Neural cell (in vitro differentiated cells): ENCODE data around the gene MUC2. TPM values are rescaled to one million over a fixed set of nuclear protein-coding genes. Genes with fewer than 3 reads are reported as not detected.

Experiments used
- H2AFZ ChIP-seq: fragments of 200-600, 300-800 bp; sonication (generic), shearing (Covaris generic); 2 replicates; pipeline ENCODE4 v1.6.0; 2014; ENCODE audit warnings: low read depth, mild to moderate bottlenecking, antibody characterized with exemption, low read length, moderate library complexity
- H3F3A ChIP-seq: fragments of 200-600 bp; shearing (Covaris generic); 2 replicates; pipeline ENCODE4 v1.6.1; 2016; ENCODE audit warnings: mild to moderate bottlenecking, moderate library complexity, mixed read lengths, antibody characterized with exemption, low read length; ENCODE audit not compliant: insufficient read depth, poor library complexity, severe bottlenecking
- H3K27ac ChIP-seq: fragments of 200-600, 300-800 bp; sonication (generic), shearing (Covaris generic); 2 replicates; pipeline ENCODE4 v1.5.1; 2014; ENCODE audit warnings: mild to moderate bottlenecking, low read length, moderate library complexity
- H3K27me3 ChIP-seq: fragments of 300-800, 200-600 bp; sonication (generic), shearing (Covaris generic); 2 replicates; pipeline ENCODE4 v1.6.0; 2014; ENCODE audit warnings: mild to moderate bottlenecking, low read depth, low read length, moderate library complexity; ENCODE audit not compliant: insufficient read depth
- H3K36me3 ChIP-seq: fragments of 300-800, 200-600 bp; sonication (generic), shearing (Covaris generic); 2 replicates; pipeline ENCODE4 v1.5.1; 2014; ENCODE audit warnings: mild to moderate bottlenecking, antibody characterized with exemption, low read length, moderate library complexity; ENCODE audit not compliant: insufficient read depth
- H3K4me2 ChIP-seq: fragments of 300-800, 200-600 bp; sonication (generic), shearing (Covaris generic); 2 replicates; pipeline ENCODE4 v1.6.0; 2014; ENCODE audit warnings: mild to moderate bottlenecking, low read length
- H3K4me3 ChIP-seq: fragments of 300-800, 200-600 bp; sonication (generic), shearing (Covaris generic); 2 replicates; pipeline ENCODE4 v1.5.1; 2014; ENCODE audit warnings: mild to moderate bottlenecking, low read length, moderate library complexity
- H3K79me2 ChIP-seq: fragments of 200-600 bp; shearing (Covaris generic); replicated peaks from 2 replicates; pipeline ENCODE4 v1.6.0; 2014; ENCODE audit warnings: mild to moderate bottlenecking, low read length, moderate library complexity; ENCODE audit not compliant: insufficient read depth
- H3K9ac ChIP-seq: fragments of 300-800, 200-600 bp; sonication (generic), shearing (Covaris generic); 2 replicates; pipeline ENCODE4 v1.6.1; 2016; ENCODE audit warnings: mild to moderate bottlenecking, low read length, mixed read lengths
- H3K9me2 ChIP-seq: fragments of 200-600 bp; shearing (Covaris generic); 2 replicates; pipeline ENCODE4 v1.6.1; 2016; ENCODE audit warnings: mild to moderate bottlenecking, low read length, mixed read lengths; ENCODE audit not compliant: insufficient read depth
- H3K9me3 ChIP-seq: fragments of 200-600, 300-800 bp; sonication (generic), shearing (Covaris generic); 2 replicates; pipeline ENCODE4 v1.6.1; 2016; ENCODE audit warnings: mild to moderate bottlenecking, mixed run types, low read length, moderate library complexity, mixed read lengths
- H4K20me1 ChIP-seq: fragments of 200-600 bp; shearing (Covaris generic); 2 replicates; pipeline ENCODE4 v1.6.1; 2016; ENCODE audit warnings: mild to moderate bottlenecking, mixed run types; ENCODE audit not compliant: insufficient read depth
- EP300 ChIP-seq: fragments of 450-650 bp; conservative IDR thresholded peaks from 2 replicates; pipeline ENCODE4 v1.6.1; 2014; ENCODE audit warnings: antibody characterized with exemption, mild to moderate bottlenecking, moderate library complexity; ENCODE audit not compliant: poor library complexity, severe bottlenecking
- EZH2 ChIP-seq: fragments of 200-600, 300-800 bp; shearing (Covaris generic), sonication (generic); IDR thresholded peaks from 2 replicates; pipeline ENCODE4 v1.6.1; 2014; ENCODE audit warnings: antibody characterized with exemption, low read length, borderline replicate concordance, mild to moderate bottlenecking; ENCODE audit not compliant: insufficient read depth, poor library complexity, severe bottlenecking
- MXI1 ChIP-seq: fragments of 450-650 bp; conservative IDR thresholded peaks from 2 replicates; pipeline ENCODE4 v1.6.1; 2014; ENCODE audit warnings: antibody characterized with exemption, mild to moderate bottlenecking; ENCODE audit not compliant: poor library complexity, severe bottlenecking
- POLR2AphosphoS5 ChIP-seq: IDR thresholded peaks from 2 replicates; pipeline ENCODE4 v1.6.1; 2012
- RAD21 ChIP-seq: fragments of 450-650 bp; conservative IDR thresholded peaks from 2 replicates; pipeline ENCODE4 v1.6.1; 2014; ENCODE audit warnings: antibody characterized with exemption, mild to moderate bottlenecking, moderate library complexity
- SMC3 ChIP-seq: fragments of 450-650 bp; conservative IDR thresholded peaks from 2 replicates; pipeline ENCODE4 v1.6.1; 2014; ENCODE audit warnings: antibody characterized with exemption, mild to moderate bottlenecking, moderate library complexity; ENCODE audit not compliant: poor library complexity
- TAF1 ChIP-seq: IDR thresholded peaks from 2 replicates; pipeline ENCODE4 v1.6.1; 2012; ENCODE audit warnings: low read depth
- polyA plus RNA-seq: library from polyadenylated mRNA; depleted of rRNA; stranded (reverse); fragments of >200 nt; gene quantifications from 2 replicates; pipeline ENCODE4 v1.2.3, GENCODE V29; 2014
- TF ChIP-seq, protein P1 (sequence below): fragments of 450-650 bp; IDR thresholded peaks from 2 replicates; pipeline ENCODE4 v1.5.1; 2014; ENCODE audit warnings: antibody characterized with exemption, mild to moderate bottlenecking, moderate library complexity; ENCODE audit not compliant: poor library complexity, severe bottlenecking
- TF ChIP-seq, protein P2 (sequence below): IDR thresholded peaks from 2 replicates; pipeline ENCODE4 v1.6.1; 2012; ENCODE audit warnings: borderline replicate concordance

MUC2 gene
- polyA plus RNA-seq, 1 donor from 2014 or later: not detected

DNA sequence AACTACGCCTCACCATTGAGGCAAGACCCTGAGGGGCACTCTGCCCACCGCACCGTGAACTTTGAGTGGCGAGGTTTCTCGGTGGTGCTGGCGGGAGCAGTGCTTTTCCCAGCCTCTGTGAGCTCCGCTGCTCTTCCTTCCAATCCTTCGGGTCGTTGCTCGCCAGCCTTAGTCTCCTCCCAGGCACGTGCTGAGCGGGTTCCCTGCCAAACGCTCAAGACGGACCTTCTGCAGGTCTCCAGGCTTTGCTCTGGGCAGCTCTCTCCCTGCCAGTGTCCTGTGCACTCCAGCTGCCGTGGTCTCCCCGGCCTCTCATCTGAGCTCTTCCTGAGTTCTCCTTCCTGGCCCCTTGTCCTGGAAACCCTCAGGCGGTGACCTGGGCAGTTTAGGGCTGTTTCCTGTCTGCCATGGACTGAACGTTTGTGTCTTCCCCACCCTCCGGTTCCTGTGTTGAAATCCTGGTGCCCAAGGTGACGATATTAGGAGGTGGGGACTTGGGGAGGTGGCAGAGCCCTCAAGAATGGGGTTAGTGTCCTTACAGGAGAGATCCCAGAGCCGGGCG is 27.0 kb upstream of the MUC2 start:
- Histone ChIP-seq H4K20me1 (no peaks in the 10 kb centered on the region), H3K36me3 (no peaks in the 10 kb centered on the region), H2AFZ (no peak overlapping the region), H3F3A (no peaks in the 10 kb centered on the region), H3K4me3 (no peak overlapping the region), H3K4me2 (no peak overlapping the region), H3K9me2 (no peaks in the 10 kb centered on the region), H3K9ac (no peak overlapping the region), H3K79me2 (no peaks in the 10 kb centered on the region), H3K9me3 (no peaks in the 10 kb centered on the region), H3K27ac (no peak overlapping the region), H3K27me3 (no peaks in the 10 kb centered on the region)
- TF ChIP-seq EZH2: no peak
- no peak for TF ChIP-seq EP300
- no peak for TF ChIP-seq SMC3
- no peak for TF ChIP-seq RAD21
- TF ChIP-seq TAF1: no peak
- TF ChIP-seq POLR2AphosphoS5: no peak
- TF ChIP-seq, protein P1, sequence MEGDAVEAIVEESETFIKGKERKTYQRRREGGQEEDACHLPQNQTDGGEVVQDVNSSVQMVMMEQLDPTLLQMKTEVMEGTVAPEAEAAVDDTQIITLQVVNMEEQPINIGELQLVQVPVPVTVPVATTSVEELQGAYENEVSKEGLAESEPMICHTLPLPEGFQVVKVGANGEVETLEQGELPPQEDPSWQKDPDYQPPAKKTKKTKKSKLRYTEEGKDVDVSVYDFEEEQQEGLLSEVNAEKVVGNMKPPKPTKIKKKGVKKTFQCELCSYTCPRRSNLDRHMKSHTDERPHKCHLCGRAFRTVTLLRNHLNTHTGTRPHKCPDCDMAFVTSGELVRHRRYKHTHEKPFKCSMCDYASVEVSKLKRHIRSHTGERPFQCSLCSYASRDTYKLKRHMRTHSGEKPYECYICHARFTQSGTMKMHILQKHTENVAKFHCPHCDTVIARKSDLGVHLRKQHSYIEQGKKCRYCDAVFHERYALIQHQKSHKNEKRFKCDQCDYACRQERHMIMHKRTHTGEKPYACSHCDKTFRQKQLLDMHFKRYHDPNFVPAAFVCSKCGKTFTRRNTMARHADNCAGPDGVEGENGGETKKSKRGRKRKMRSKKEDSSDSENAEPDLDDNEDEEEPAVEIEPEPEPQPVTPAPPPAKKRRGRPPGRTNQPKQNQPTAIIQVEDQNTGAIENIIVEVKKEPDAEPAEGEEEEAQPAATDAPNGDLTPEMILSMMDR: no peak
- no peak for TF ChIP-seq MXI1
- TF ChIP-seq, protein P2, sequence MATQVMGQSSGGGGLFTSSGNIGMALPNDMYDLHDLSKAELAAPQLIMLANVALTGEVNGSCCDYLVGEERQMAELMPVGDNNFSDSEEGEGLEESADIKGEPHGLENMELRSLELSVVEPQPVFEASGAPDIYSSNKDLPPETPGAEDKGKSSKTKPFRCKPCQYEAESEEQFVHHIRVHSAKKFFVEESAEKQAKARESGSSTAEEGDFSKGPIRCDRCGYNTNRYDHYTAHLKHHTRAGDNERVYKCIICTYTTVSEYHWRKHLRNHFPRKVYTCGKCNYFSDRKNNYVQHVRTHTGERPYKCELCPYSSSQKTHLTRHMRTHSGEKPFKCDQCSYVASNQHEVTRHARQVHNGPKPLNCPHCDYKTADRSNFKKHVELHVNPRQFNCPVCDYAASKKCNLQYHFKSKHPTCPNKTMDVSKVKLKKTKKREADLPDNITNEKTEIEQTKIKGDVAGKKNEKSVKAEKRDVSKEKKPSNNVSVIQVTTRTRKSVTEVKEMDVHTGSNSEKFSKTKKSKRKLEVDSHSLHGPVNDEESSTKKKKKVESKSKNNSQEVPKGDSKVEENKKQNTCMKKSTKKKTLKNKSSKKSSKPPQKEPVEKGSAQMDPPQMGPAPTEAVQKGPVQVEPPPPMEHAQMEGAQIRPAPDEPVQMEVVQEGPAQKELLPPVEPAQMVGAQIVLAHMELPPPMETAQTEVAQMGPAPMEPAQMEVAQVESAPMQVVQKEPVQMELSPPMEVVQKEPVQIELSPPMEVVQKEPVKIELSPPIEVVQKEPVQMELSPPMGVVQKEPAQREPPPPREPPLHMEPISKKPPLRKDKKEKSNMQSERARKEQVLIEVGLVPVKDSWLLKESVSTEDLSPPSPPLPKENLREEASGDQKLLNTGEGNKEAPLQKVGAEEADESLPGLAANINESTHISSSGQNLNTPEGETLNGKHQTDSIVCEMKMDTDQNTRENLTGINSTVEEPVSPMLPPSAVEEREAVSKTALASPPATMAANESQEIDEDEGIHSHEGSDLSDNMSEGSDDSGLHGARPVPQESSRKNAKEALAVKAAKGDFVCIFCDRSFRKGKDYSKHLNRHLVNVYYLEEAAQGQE: no peak

DNA sequence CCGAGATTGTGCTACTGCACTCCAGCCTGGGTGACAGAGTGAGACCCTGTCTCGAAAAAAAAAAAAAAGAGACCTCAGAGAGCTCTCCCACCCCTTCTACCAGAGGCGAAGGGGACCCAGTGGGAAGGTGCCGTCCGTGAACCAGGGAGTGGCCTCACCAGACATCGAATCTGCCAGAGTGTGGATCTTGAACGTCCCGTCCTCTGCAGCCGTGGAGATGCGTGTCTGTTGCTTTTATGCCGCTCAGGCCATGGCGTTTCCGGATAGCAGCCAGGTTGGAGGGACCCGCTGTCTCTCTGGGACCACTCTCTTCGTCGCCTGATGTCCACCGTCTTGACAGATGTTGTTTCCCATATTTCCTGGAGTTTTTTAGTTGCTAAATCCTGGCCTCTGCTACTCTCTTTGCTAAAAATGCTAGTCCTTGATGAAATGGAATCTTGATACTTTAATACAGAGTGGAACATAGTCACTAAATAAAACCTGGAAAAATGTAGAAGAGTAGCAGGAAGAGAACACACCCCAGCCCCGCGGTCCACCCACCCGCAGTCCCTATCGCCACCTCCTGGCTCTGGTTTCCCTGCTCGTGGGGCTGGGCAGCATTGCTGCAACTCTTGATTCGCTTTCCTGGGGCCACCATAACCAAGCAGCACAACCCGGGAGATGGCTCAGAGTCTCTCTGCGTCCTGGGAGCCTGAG is 26.2 kb upstream of the MUC2 start:
- H3K27ac ChIP-seq: no peak overlapping the region
- no peak overlapping the region for H3K4me2 ChIP-seq
- H3K9me3 ChIP-seq: no peaks in the 10 kb centered on the region
- no peak overlapping the region for H3K9ac ChIP-seq
- H3K36me3 ChIP-seq: no peaks in the 10 kb centered on the region
- no peak overlapping the region for H3K4me3 ChIP-seq
- H3K79me2 ChIP-seq: no peaks in the 10 kb centered on the region
- H3K9me2 ChIP-seq: no peaks in the 10 kb centered on the region
- TF ChIP-seq, protein P2: no peak
- no peak for TF ChIP-seq POLR2AphosphoS5
- no peak for TF ChIP-seq TAF1
- TF ChIP-seq RAD21: no peak
- TF ChIP-seq EP300: no peak
- TF ChIP-seq, protein P1: no peak
- TF ChIP-seq MXI1: no peak
- no peak for TF ChIP-seq SMC3
- no peak for TF ChIP-seq EZH2
- H3F3A ChIP-seq: no peaks in the 10 kb centered on the region
- no peak overlapping the region for H2AFZ ChIP-seq
- H4K20me1 ChIP-seq: no peaks in the 10 kb centered on the region
- no peaks in the 10 kb centered on the region for H3K27me3 ChIP-seq
